HG03575 (cell line): ENCODE data around the gene PIK3CG.
"Not testable (repeated sequence)": the region's sequence is repeated elsewhere in the genome, so short reads cannot be mapped to it uniquely, and the experiment has no call there.

Source experiments
- ATAC-seq: cut with Tn5 transposase; IDR thresholded peaks from one replicate; pipeline ENCODE4 v1.9.1; 2021; ENCODE audit not compliant: unreplicated experiment, insufficient number of reproducible peaks, low FRiP score; ENCODE audit errors: extremely low read depth

The PIK3CG gene

DNA sequence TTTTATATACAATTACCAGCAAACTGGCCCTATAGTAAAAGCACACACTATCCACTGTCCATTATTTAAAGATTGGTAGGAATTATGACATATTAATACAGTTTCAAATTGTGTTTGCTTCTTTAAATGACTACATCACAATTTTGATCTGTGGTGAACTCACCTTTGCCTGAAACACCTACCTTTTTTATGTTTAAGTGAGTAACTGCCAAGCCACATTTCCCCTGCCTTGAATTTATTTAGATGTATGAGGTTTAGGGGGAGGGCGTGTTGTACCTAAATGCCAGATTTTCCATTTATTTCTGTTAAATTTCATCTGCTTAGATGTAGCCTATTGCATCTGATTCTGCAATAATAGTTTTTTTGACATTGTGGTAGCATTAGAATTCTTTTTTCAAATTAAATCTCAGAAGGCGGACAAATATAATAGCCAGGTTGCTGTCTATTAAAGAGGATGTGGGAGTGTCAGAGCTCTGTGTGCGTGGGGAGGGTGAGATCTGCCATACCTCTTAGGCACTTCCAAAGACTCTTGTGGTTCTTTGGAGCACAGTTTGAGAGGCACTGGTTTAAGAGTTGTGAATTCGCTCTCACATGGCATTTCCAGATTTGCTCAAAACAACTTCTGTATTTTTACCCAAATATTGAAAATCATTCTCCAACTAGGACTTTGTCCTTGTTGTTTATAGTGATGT lies 13.8 kb downstream of the PIK3CG start:
- no peak for ATAC-seq

- ATAC-seq: no peak
These were observed 16.9 kb downstream of the PIK3CG start for GRCh38 chr7:106881984-106882383.

- ATAC-seq: no peak
These were observed 18.5 kb downstream of the PIK3CG start for GRCh38 chr7:106883456-106884026.

GRCh38 chr7:106885652-106886051 lies 20.6 kb downstream of the PIK3CG start:
- ATAC-seq: no peak

GRCh38 chr7:106887421-106887820 lies 22.3 kb downstream of the PIK3CG start:
- no peak for ATAC-seq

DNA sequence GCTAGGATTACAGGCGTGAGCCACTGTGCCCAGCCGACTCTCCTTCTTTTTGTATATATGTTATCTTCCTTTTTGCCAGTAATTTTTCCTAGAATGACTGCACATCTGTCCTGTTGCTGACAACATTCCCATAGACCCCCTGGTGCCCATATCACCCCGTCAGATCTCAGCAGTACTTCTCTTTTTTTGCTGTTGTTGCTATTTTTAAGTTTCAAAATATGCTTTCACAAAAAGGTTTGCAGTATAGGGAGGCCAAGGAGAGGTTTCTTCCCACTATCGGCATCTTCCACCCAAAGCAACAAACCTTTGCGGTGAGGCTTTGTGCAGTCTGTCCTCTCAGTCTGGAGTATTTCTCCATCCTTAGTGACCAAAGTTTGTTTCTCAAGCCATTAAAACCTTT lies 23.1 kb downstream of the PIK3CG start:
- no peak for ATAC-seq

- no peak for ATAC-seq
These were observed 25.9 kb downstream of the PIK3CG start for GRCh38 chr7:106890952-106891351.

- no peak for ATAC-seq
These were observed 26.7 kb downstream of the PIK3CG start for GRCh38 chr7:106891548-106892410.

- ATAC-seq: no peak
These were observed 28.5 kb downstream of the PIK3CG start for GRCh38 chr7:106893591-106893990.

DNA sequence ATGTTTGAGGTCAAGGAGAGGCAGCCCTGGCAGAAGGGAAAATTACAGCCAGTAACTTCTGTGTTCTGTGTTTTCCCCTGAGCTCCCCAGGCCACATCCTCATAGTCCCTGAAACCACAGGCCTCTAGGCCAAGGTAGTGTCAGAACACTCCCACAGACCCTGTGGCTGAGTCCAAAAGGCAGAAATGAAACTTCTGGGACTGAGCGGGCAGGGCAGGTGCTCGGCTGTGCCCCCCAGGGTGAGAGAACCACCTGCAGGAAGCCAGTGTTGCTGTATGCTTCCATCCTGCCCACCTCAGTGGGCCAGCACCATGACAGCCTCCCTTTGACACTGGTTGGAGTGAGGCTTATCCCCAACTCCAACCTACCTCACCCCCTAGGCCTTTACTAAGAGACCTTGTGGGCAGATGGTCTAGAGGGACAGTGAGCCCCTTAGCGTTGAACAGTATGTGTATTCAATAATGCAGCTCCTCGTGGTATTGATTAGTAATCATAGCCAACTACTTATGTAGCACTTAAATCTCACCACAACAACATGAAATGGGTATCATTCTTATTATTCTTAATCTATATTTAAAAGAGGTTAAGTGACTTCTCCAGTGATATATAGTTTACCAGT lies 30.3 kb downstream of the PIK3CG start:
- peak; percentile 89 for ATAC-seq

DNA sequence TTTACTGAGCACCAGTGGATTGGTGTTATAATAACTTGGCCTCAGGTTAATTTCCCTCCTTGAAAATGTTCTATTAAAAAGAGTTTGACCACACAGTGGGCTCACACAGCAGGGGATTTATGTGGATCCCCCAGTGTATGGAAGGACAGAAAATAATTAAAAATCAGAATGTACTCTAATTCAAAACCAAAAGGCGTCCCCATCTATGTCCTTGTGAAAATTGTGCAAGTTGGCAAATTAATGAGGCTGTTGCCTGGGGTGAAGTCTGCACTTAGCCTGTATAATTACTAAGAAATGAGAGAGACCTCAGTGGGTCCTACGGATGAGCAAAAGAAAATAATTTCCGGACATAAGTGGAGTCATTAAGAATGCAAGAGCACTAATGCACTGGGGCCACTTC lies 31.1 kb downstream of the PIK3CG start:
- ATAC-seq: no peak

GRCh38 chr7:106897553-106897952 lies 32.5 kb downstream of the PIK3CG start:
- ATAC-seq: not testable (repeated sequence)

GRCh38 chr7:106898967-106899366 lies 33.9 kb downstream of the PIK3CG start:
- not testable (repeated sequence) for ATAC-seq

- no peak for ATAC-seq
These were observed 36.9 kb downstream of the PIK3CG start for GRCh38 chr7:106901828-106902441.

GRCh38 chr7:106905734-106906133 lies 40.7 kb downstream of the PIK3CG start:
- no peak for ATAC-seq

- ATAC-seq: no peak
These were observed 46.9 kb downstream of the PIK3CG start for GRCh38 chr7:106911959-106912358.

GRCh38 chr7:106914018-106914607 lies 49.0 kb downstream of the PIK3CG start:
- no peak for ATAC-seq

- ATAC-seq: no peak
These were observed 50.3 kb downstream of the PIK3CG start for GRCh38 chr7:106915407-106915806.

- ATAC-seq: no peak
These were observed 50.8 kb downstream of the PIK3CG start for GRCh38 chr7:106915873-106916272.
